H1 (cell line): ENCODE measurements around the gene TMEM150B. TPM values are rescaled to one million over a fixed set of nuclear protein-coding genes. Genes with fewer than 3 reads are reported as not detected.

Experiments
- CTCF ChIA-PET: fragments of 300-600 bp; sonication (Branson Sonifier 250); formaldehyde crosslinking; loops from one replicate; lab custom pipeline; 2021; ENCODE audit not compliant: partially characterized antibody; lab: Charles Lee
- POLR2A ChIA-PET: fragments of 300-600 bp; sonication (Branson Sonifier 250); formaldehyde crosslinking; loops from one replicate; lab custom pipeline; 2021; ENCODE audit warnings: inconsistent platforms; ENCODE audit not compliant: partially characterized antibody; lab: Charles Lee
- DNase-seq, 2 experiments: peaks; one replicate each; pipeline versions ENCODE4 v3.0.0 to v3.0.0-alpha.2; 2010 to 2022; ENCODE audit warnings: low spot score in 2 of 2, low read depth in 1 of 2, mixed read lengths in 1 of 2
- FAIRE-seq: peaks from 2 replicates; lab custom pipeline; 2011; peaks lifted over from hg19 to GRCh38; lab: Jason Lieb, UNC
- H2AFZ ChIP-seq: 2 replicates; pipeline ENCODE4 v1.8.1; 2012; ENCODE audit warnings: low read length, inconsistent platforms
- H2AK5ac ChIP-seq: 2 replicates; pipeline ENCODE4 v1.6.1; 2013; ENCODE audit warnings: low read depth, low read length
- H2BK120ac ChIP-seq: replicated peaks from 2 replicates; pipeline ENCODE3; 2013; ENCODE audit warnings: low read depth, low read length, inconsistent platforms
- H2BK12ac ChIP-seq: 2 replicates; pipeline ENCODE4 v1.6.1; 2013; ENCODE audit warnings: low read depth, low read length
- H2BK15ac ChIP-seq: 2 replicates; pipeline ENCODE4 v1.6.1; 2013; ENCODE audit warnings: low read length
- H2BK20ac ChIP-seq: 2 replicates; pipeline ENCODE4 v1.6.1; 2013; ENCODE audit warnings: low read length
- H2BK5ac ChIP-seq: 2 replicates; pipeline ENCODE4 v1.6.1; 2013; ENCODE audit warnings: low read depth, low read length
- H3K14ac ChIP-seq: 2 replicates; pipeline ENCODE4 v1.6.1; 2013; ENCODE audit warnings: inconsistent platforms; ENCODE audit not compliant: insufficient read length
- H3K18ac ChIP-seq: 2 replicates; pipeline ENCODE4 v1.6.1; 2013; ENCODE audit warnings: low read length; ENCODE audit errors: extremely low read depth
- H3K23ac ChIP-seq: 2 replicates; pipeline ENCODE4 v1.6.1; 2013; ENCODE audit warnings: inconsistent platforms; ENCODE audit not compliant: insufficient read length
- H3K23me2 ChIP-seq: 2 replicates; pipeline ENCODE4 v1.6.1; 2013; ENCODE audit warnings: low read depth, low read length
- H3K27ac ChIP-seq: 2 replicates; pipeline ENCODE4 v1.6.1; 2011; ENCODE audit warnings: low read depth, low read length, inconsistent platforms
- H3K27me3 ChIP-seq, 4 experiments: replicated peaks in 1 of 4; 1 replicate in 1 of 4; 2 replicates in 3 of 4; pipeline versions ENCODE4 v1.6.1 to v1.8.1; 2011 to 2013; ENCODE audit warnings: low read length in 3 of 4, mild to moderate bottlenecking in 3 of 4, inconsistent platforms in 2 of 4, mixed read lengths in 2 of 4, moderate library complexity in 1 of 4; ENCODE audit not compliant: control insufficient read depth in 3 of 4, insufficient read depth in 3 of 4; ENCODE audit errors: extremely low read depth in 1 of 4
- H3K36me3 ChIP-seq, 4 experiments: 2 replicates each; pipeline versions ENCODE4 v1.6.1 to v1.8.1; 2011 to 2013; ENCODE audit warnings: mild to moderate bottlenecking in 4 of 4, low read length in 3 of 4, moderate library complexity in 2 of 4, control low read depth in 1 of 4, inconsistent platforms in 1 of 4; ENCODE audit not compliant: insufficient read depth in 4 of 4, control insufficient read depth in 2 of 4
- H3K4ac ChIP-seq: replicated peaks from 2 replicates; pipeline ENCODE3; 2013; ENCODE audit warnings: low read length, low read depth, mixed read lengths, inconsistent platforms; ENCODE audit not compliant: insufficient read length
- H3K4me1 ChIP-seq, 4 experiments: replicated peaks in 1 of 4; 1 replicate in 1 of 4; 2 replicates in 3 of 4; pipeline versions ENCODE4 v1.6.1 to v1.8.1; 2011 to 2013; ENCODE audit warnings: low read length in 3 of 4, inconsistent platforms in 2 of 4, mixed read lengths in 1 of 4; ENCODE audit not compliant: insufficient read depth in 4 of 4, control insufficient read depth in 3 of 4
- H3K4me2 ChIP-seq, 2 experiments: 2 replicates each; pipeline versions ENCODE4 v1.6.1 to v1.8.1; 2011 to 2013; ENCODE audit warnings: low read depth in 2 of 2, low read length in 2 of 2, control low read depth in 1 of 2, inconsistent platforms in 1 of 2, mild to moderate bottlenecking in 1 of 2; ENCODE audit not compliant: insufficient read depth in 1 of 2
- H3K4me3 ChIP-seq, 4 experiments: fragments of 200-600, 300-600 bp in 1 of 4; sonication (generic), shearing (Covaris generic), sonication (Bioruptor Twin) in 1 of 4; 2 replicates each; pipeline versions ENCODE4 v1.5.1 to v1.8.1; 2011 to 2016; ENCODE audit warnings: low read length in 4 of 4, low read depth in 3 of 4, control low read depth in 2 of 4, inconsistent platforms in 2 of 4, mild to moderate bottlenecking in 2 of 4, mixed read lengths in 1 of 4, moderate library complexity in 1 of 4; ENCODE audit not compliant: insufficient read depth in 2 of 4; ENCODE audit errors: extremely low read depth in 1 of 4
- H3K56ac ChIP-seq: replicated peaks from 2 replicates; pipeline ENCODE3; 2013; ENCODE audit warnings: low read depth, mild to moderate bottlenecking, mixed read lengths, low read length, inconsistent platforms; ENCODE audit not compliant: insufficient read length
- H3K79me1 ChIP-seq: 2 replicates; pipeline ENCODE4 v1.6.1; 2013; ENCODE audit warnings: low read depth, low read length, control low read depth
- H3K79me2 ChIP-seq, 2 experiments: 2 replicates each; pipeline versions ENCODE4 v1.6.1 to v1.8.1; 2012 to 2013; ENCODE audit warnings: low read length in 2 of 2, mild to moderate bottlenecking in 2 of 2, inconsistent platforms in 1 of 2; ENCODE audit not compliant: insufficient read depth in 2 of 2, control insufficient read depth in 1 of 2
- H3K9ac ChIP-seq, 4 experiments: replicated peaks in 1 of 4; 1 replicate in 1 of 4; 2 replicates in 3 of 4; pipeline versions ENCODE4 v1.6.1 to v1.8.1; 2011 to 2013; ENCODE audit warnings: low read depth in 3 of 4, low read length in 3 of 4, control low read depth in 2 of 4, mild to moderate bottlenecking in 2 of 4, moderate library complexity in 2 of 4, inconsistent platforms in 1 of 4; ENCODE audit errors: extremely low read depth in 1 of 4
- H3K9me3 ChIP-seq, 2 experiments: 2 replicates each; pipeline versions ENCODE4 v1.6.1 to v1.8.1; 2012 to 2013; ENCODE audit warnings: mild to moderate bottlenecking in 2 of 2, moderate library complexity in 2 of 2, control low read depth in 1 of 2, inconsistent platforms in 1 of 2, low read depth in 1 of 2, low read length in 1 of 2, mixed read lengths in 1 of 2; ENCODE audit not compliant: insufficient read depth in 2 of 2
- H4K20me1 ChIP-seq, 2 experiments: replicated peaks in 1 of 2; 2 replicates each; pipeline versions ENCODE3 to v1.8.1; 2011 to 2013; ENCODE audit warnings: inconsistent platforms in 2 of 2, low read length in 2 of 2, mild to moderate bottlenecking in 1 of 2; ENCODE audit not compliant: insufficient read depth in 2 of 2, control insufficient read depth in 1 of 2
- H4K5ac ChIP-seq: 2 replicates; pipeline ENCODE4 v1.6.1; 2013; ENCODE audit warnings: low read length, low read depth, mixed read lengths, inconsistent platforms; ENCODE audit not compliant: insufficient read length
- H4K8ac ChIP-seq: 2 replicates; pipeline ENCODE4 v1.8.0; 2013; ENCODE audit warnings: mild to moderate bottlenecking, moderate library complexity, low read length, inconsistent platforms; ENCODE audit not compliant: insufficient read depth; ENCODE audit errors: extremely low read depth
- H4K91ac ChIP-seq: replicated peaks from 2 replicates; pipeline ENCODE3; 2013; ENCODE audit warnings: low read length, mixed read lengths, inconsistent platforms; ENCODE audit not compliant: insufficient read length
- BRCA1 ChIP-seq: IDR thresholded peaks from 2 replicates; pipeline ENCODE4 v1.6.1; 2012; ENCODE audit warnings: low read depth, low read length, improper control_type of control experiment
- EGR1 ChIP-seq: IDR thresholded peaks from 2 replicates; pipeline ENCODE4 v1.6.1; 2011; ENCODE audit warnings: low read depth, low read length, borderline replicate concordance
- EZH2 ChIP-seq: fragments of 200-600 bp; sonication (generic); IDR thresholded peaks from 2 replicates; pipeline ENCODE4 v1.7.1; 2012; ENCODE audit warnings: low read depth, mild to moderate bottlenecking, moderate library complexity, low read length, inconsistent platforms; ENCODE audit not compliant: severe bottlenecking
- HDAC6 ChIP-seq: IDR thresholded peaks from one replicate; pipeline ENCODE4 v1.7.1; 2012; ENCODE audit warnings: low read depth, mild to moderate bottlenecking, inconsistent platforms, low read length, moderate library complexity
- JUN ChIP-seq: IDR thresholded peaks from 2 replicates; pipeline ENCODE4 v1.6.1; 2011; ENCODE audit warnings: low read depth, mild to moderate bottlenecking, improper control_type of control experiment, low read length
- PHF8 ChIP-seq: fragments of 200-600 bp; sonication (generic); conservative IDR thresholded peaks from 2 replicates; pipeline ENCODE4 v1.7.1; 2012; ENCODE audit warnings: low read depth, mild to moderate bottlenecking, inconsistent platforms, low read length, moderate library complexity
- POLR2AphosphoS5 ChIP-seq: IDR thresholded peaks from 2 replicates; pipeline ENCODE4 v1.6.1; 2011; ENCODE audit warnings: low read depth, low read length
- SAP30 ChIP-seq: fragments of 300-600 bp; sonication (generic); IDR thresholded peaks from 2 replicates; pipeline ENCODE4 v1.7.1; 2012; ENCODE audit warnings: low read length, moderate library complexity, mild to moderate bottlenecking, inconsistent platforms; ENCODE audit not compliant: insufficient read depth, insufficient replicate concordance
- TCF12 ChIP-seq: IDR thresholded peaks from 2 replicates; pipeline ENCODE4 v1.6.1; 2011; ENCODE audit warnings: low read depth, mild to moderate bottlenecking, low read length
- WGBS, 2 experiments: shearing (Covaris generic) in 1 of 2; methylation state at CpG; one replicate each; pipeline versions ENCODE4 v1.1.6 to v1.1.7; 2013 to 2015; ENCODE audit warnings: low lambda C conversion rate in 2 of 2, mixed read lengths in 2 of 2, inconsistent platforms in 1 of 2, low coverage in 1 of 2, missing lambda C conversion rate in 1 of 2; ENCODE audit not compliant: insufficient replicate concordance in 2 of 2, insufficient coverage in 1 of 2, insufficient read length in 1 of 2; ENCODE audit errors: extremely low coverage in 1 of 2, missing lambda C conversion rate in 1 of 2; 5-methylcytosine and 5-hydroxymethylcytosine counted together
- polyA plus RNA-seq, 7 experiments: library from polyadenylated mRNA; depleted of rRNA in 3 of 7; stranded (reverse) in 5 of 7; unstranded in 2 of 7; fragments of >200 nt in 5 of 7; fragments of 200-250 nt in 2 of 7; gene quantifications; 1 replicate in 5 of 7; 2 replicates in 1 of 7; 4 replicates in 1 of 7; pipeline versions ENCODE4 v1.2.1 to v1.2.3, GENCODE V29; 2011 to 2013; ENCODE audit warnings: missing spikeins in 2 of 7, mixed read lengths in 2 of 7
- total RNA-seq: library from RNA; stranded (reverse); fragmentation: NEBNext Ultra II Directional; extraction: Animal tissue kit (Norgen Biotek cat#: 25700); gene quantifications from 2 replicates; pipeline ENCODE4 v1.2.1, GENCODE V29; 2021
- TF ChIP-seq, protein P1 (sequence below): IDR thresholded peaks from 2 replicates; pipeline ENCODE4 v1.6.1; 2011; ENCODE audit warnings: low read length, improper control_type of control experiment
- TF ChIP-seq, protein P2 (sequence below): IDR thresholded peaks from 2 replicates; pipeline ENCODE4 v1.6.1; 2012; ENCODE audit warnings: low read length, inconsistent platforms

Gene TMEM150B
- total and polyA plus RNA-seq, 2 of the 8 experiments (the other 6 are each of a cell fraction or from before 2014, with no cell fraction given) = 0.41 to 0.91 TPM

- DNase-seq (no peak), FAIRE-seq (no peak)
- no peak overlapping the region for H3K56ac ChIP-seq
- no peak overlapping the region for H3K4me2 ChIP-seq
- H2BK5ac ChIP-seq = no peak overlapping the region
- H3K18ac ChIP-seq = no peak overlapping the region
- peaks cover 2% of the 10 kb centered on the region; the same call in 1 of the 2 replicates for H3K23me2 ChIP-seq
- no peak overlapping the region for H3K14ac ChIP-seq
- no peak overlapping the region for H4K8ac ChIP-seq
- no peaks in the 10 kb centered on the region for H3K79me2 ChIP-seq
- 90% methylated on average over 10 of the region's 10 CpGs; no CpG with 5 or more reads in 1 of the 2 experiments for WGBS, 2 experiments
- H3K9me3 ChIP-seq = no peaks in the 10 kb centered on the region
- no peaks in the 10 kb centered on the region for H3K27me3 ChIP-seq
- no peak overlapping the region for H3K4ac ChIP-seq
- peaks cover 0 to 2% of the 10 kb centered on the region in 2 experiments for H4K20me1 ChIP-seq
- peaks cover 0 to 8% (median 1%) of the 10 kb centered on the region in 4 experiments; a peak in 3 of 7 replicates for H3K4me1 ChIP-seq
- peaks cover 14 to 36% (median 25%) of the 10 kb centered on the region in 4 experiments for H3K36me3 ChIP-seq
- H4K91ac ChIP-seq = no peak overlapping the region
- H2AK5ac ChIP-seq = no peak overlapping the region
- H3K23ac ChIP-seq = no peak overlapping the region
- H3K27ac ChIP-seq = no peak overlapping the region
- no peak overlapping the region for H2AFZ ChIP-seq
- no peaks in the 10 kb centered on the region; the same call in 1 of the 2 replicates for H3K79me1 ChIP-seq
- ChIA-PET POLR2A (interaction anchor here (0.7 to 3.8 kb wide), 4 partner anchors 12 to 100 kb away, joined by 3 to 32 read pairs (median 11); partner anchors contain the start of genes KMT5C and TMEM238), CTCF (interaction anchor here (0.9 to 3.9 kb wide), 6 partner anchors 8 to 119 kb away, joined by 3 to 37 read pairs (median 20); partner anchors contain the start of gene TMEM238)
- no peak overlapping the region for H3K4me3 ChIP-seq
- no peak overlapping the region for H2BK20ac ChIP-seq
- H3K9ac ChIP-seq = peak overlapping the region in 1 of 4 experiments; percentile 29; a peak in 1 of 7 replicates
- no peak overlapping the region for H4K5ac ChIP-seq
- H2BK120ac ChIP-seq = no peak overlapping the region
- H2BK12ac ChIP-seq = no peak overlapping the region
- H2BK15ac ChIP-seq = no peak overlapping the region
- TF ChIP-seq TCF12 = no peak
- no peak for TF ChIP-seq SAP30
- no peak for TF ChIP-seq POLR2AphosphoS5
- no peak for TF ChIP-seq JUN
- TF ChIP-seq, protein P1, sequence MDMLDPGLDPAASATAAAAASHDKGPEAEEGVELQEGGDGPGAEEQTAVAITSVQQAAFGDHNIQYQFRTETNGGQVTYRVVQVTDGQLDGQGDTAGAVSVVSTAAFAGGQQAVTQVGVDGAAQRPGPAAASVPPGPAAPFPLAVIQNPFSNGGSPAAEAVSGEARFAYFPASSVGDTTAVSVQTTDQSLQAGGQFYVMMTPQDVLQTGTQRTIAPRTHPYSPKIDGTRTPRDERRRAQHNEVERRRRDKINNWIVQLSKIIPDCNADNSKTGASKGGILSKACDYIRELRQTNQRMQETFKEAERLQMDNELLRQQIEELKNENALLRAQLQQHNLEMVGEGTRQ = no peak
- TF ChIP-seq BRCA1 = no peak
- no peak for TF ChIP-seq HDAC6
- TF ChIP-seq, protein P2, sequence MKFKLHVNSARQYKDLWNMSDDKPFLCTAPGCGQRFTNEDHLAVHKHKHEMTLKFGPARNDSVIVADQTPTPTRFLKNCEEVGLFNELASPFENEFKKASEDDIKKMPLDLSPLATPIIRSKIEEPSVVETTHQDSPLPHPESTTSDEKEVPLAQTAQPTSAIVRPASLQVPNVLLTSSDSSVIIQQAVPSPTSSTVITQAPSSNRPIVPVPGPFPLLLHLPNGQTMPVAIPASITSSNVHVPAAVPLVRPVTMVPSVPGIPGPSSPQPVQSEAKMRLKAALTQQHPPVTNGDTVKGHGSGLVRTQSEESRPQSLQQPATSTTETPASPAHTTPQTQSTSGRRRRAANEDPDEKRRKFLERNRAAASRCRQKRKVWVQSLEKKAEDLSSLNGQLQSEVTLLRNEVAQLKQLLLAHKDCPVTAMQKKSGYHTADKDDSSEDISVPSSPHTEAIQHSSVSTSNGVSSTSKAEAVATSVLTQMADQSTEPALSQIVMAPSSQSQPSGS = no peak
- no peak for TF ChIP-seq EGR1
- no peak for TF ChIP-seq PHF8
- TF ChIP-seq EZH2 = no peak
These were observed 25.1 kb downstream of the TMEM150B start for GRCh38 chr19:55299991-55300390.
